Brain microvascular endothelial cell (primary cell): ENCODE results near the gene AADACL3.

Experiments
- DNase-seq: peaks from one replicate; pipeline ENCODE4 v3.0.0-alpha.2; 2020
- H3K27ac ChIP-seq: fragments of 250-450 bp; sonication (Bioruptor Pico); 2 replicates; pipeline ENCODE4 v1.5.1; 2020; ENCODE audit warnings: mild to moderate bottlenecking, moderate library complexity
- H3K27me3 ChIP-seq: fragments of 250-450 bp; sonication (Bioruptor Pico); replicated peaks from 2 replicates; pipeline ENCODE4 v1.5.1; 2020; ENCODE audit warnings: mild to moderate bottlenecking
- H3K36me3 ChIP-seq: fragments of 250-450 bp; sonication (Bioruptor Pico); replicated peaks from 2 replicates; pipeline ENCODE4 v1.5.1; 2020; ENCODE audit warnings: mild to moderate bottlenecking
- H3K4me3 ChIP-seq: 2 replicates; pipeline ENCODE4 v1.5.1; 2011; ENCODE audit warnings: low read depth, mild to moderate bottlenecking, control low read depth, low read length, moderate library complexity
- in situ Hi-C: cut with HindIII; loops from 2 replicates; pipeline ENCODE4 v1.10.0; 2017; ENCODE audit warnings: low sequenced_read_pairs, low pct_ligation_motif_present
- TF ChIP-seq, protein P1 (sequence below): IDR thresholded peaks from 2 replicates; pipeline ENCODE4 v1.5.1; 2011; ENCODE audit warnings: low read depth, mild to moderate bottlenecking, moderate library complexity, low read length, control low read depth, inconsistent platforms; ENCODE audit errors: missing control alignments

The AADACL3 gene

DNA sequence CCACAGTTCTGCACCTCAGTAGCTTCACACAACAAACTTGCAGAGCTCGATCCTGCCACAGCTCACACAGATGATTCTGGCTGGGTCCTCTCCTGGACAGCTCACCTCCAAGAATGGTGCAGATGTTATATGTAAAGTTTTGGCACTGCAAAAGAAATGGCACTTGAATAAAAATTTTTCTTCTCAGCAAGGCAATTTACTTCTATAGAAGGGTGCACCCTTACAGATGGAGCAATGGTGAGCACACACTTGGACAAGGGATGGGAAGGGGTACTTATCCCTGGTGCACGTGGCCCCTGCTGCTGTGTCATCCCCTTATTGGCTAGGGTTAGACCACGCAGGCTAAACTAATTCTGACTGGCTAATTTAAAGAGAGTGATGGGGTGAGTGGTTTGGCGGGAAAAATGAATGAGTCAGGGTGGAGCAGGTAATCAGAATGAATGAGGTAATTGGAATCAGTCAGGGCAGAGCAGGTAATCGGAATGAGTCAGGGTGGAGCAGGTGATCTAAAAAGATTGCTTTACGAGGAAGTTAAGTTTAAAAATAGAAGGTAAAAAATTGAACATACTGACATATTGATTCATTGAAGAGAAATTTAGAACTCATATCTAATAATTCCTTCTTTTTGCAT is 12.0 kb upstream of the AADACL3 start:
- in situ Hi-C loops, result no loop called here
- no peak overlapping the region for H3K4me3 ChIP-seq
- DNase-seq, result no peak
- H3K27ac ChIP-seq, result no peak overlapping the region
- H3K27me3 ChIP-seq, result no peaks in the 10 kb centered on the region
- TF ChIP-seq, protein P1, sequence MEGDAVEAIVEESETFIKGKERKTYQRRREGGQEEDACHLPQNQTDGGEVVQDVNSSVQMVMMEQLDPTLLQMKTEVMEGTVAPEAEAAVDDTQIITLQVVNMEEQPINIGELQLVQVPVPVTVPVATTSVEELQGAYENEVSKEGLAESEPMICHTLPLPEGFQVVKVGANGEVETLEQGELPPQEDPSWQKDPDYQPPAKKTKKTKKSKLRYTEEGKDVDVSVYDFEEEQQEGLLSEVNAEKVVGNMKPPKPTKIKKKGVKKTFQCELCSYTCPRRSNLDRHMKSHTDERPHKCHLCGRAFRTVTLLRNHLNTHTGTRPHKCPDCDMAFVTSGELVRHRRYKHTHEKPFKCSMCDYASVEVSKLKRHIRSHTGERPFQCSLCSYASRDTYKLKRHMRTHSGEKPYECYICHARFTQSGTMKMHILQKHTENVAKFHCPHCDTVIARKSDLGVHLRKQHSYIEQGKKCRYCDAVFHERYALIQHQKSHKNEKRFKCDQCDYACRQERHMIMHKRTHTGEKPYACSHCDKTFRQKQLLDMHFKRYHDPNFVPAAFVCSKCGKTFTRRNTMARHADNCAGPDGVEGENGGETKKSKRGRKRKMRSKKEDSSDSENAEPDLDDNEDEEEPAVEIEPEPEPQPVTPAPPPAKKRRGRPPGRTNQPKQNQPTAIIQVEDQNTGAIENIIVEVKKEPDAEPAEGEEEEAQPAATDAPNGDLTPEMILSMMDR, result no peak
- no peaks in the 10 kb centered on the region for H3K36me3 ChIP-seq

GRCh38 chr1:12706061-12706460 is 9.8 kb upstream of the AADACL3 start:
- TF ChIP-seq, protein P1, result no peak
- Histone ChIP-seq H3K27me3 (no peaks in the 10 kb centered on the region), H3K36me3 (no peaks in the 10 kb centered on the region), H3K27ac (no peak overlapping the region), H3K4me3 (no peak overlapping the region)
- no peak for DNase-seq
- in situ Hi-C loops, result no loop called here

DNA sequence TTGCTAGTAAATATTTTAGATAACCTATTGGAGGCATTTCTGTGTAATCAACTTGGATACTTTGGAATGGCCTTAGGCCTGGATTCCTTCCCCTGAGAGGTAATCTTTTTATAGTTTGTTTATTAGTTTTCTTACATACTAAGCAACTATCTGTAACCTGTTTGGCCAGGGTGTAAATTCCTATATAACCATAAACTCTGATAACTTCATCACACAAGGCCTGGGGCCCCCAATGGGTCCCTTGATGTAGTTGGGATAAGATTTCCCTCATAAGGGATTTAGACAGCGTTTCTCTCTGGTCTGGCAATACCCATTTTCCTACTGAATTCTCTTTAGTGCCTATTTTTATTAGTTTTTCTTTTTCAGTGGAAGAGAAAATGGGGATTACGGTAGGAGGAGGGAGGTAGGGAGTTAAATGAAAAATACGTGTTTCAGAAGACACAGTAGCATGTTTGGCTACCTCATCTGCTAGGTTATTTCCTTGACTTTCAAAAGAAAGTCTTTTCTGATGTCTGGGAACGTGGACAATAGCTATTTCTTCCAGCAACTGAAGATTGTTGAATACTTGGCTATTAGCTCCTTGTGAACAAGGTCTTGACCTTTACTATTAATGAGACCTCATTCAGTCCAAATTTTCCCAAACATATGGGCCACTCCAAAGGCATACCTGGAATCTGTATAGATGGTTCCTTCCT is 7.4 kb upstream of the AADACL3 start:
- DNase-seq, result no peak
- Histone ChIP-seq H3K36me3 (no peaks in the 10 kb centered on the region), H3K4me3 (no peak overlapping the region), H3K27ac (no peak overlapping the region), H3K27me3 (no peaks in the 10 kb centered on the region)
- in situ Hi-C loops, result no loop called here
- TF ChIP-seq, protein P1, result no peak

- H3K27ac ChIP-seq, result no peak overlapping the region
- H3K36me3 ChIP-seq, result no peaks in the 10 kb centered on the region
- no peak overlapping the region for H3K4me3 ChIP-seq
- H3K27me3 ChIP-seq, result no peaks in the 10 kb centered on the region
- in situ Hi-C loops, result no loop called here
- DNase-seq, result no peak
- TF ChIP-seq, protein P1, result no peak
These were observed 6.8 kb upstream of the AADACL3 start for GRCh38 chr1:12709091-12709491.

GRCh38 chr1:12709696-12710095 is 6.2 kb upstream of the AADACL3 start:
- no peak for DNase-seq
- Histone ChIP-seq H3K27me3 (no peaks in the 10 kb centered on the region), H3K27ac (no peak overlapping the region), H3K4me3 (no peak overlapping the region), H3K36me3 (no peaks in the 10 kb centered on the region)
- TF ChIP-seq, protein P1, result no peak
- in situ Hi-C loops, result no loop called here
